Right lung (tissue), 5 donors: ENCODE data around the gene NRM. TPM values are rescaled to one million over a fixed set of nuclear protein-coding genes. Genes with fewer than 3 reads are reported as not detected.
"Not testable (repeated sequence)": the region's sequence is repeated elsewhere in the genome, so short reads cannot be mapped to it uniquely, and the experiment has no call there.

Experiments used
- DNase-seq, 2 donors: peaks; one replicate each; pipeline ENCODE4 v3.0.0-alpha.2; 2013
- polyA plus RNA-seq, 5 donors: library from polyadenylated mRNA; unstranded; fragments of 120-200 nt; gene quantifications; one replicate each; pipeline versions ENCODE4 v1.2.1 to v1.2.3, GENCODE V29; 2013; ENCODE audit warnings: inconsistent platforms in 1 of 5, low replicate concordance in 1 of 5; ENCODE audit not compliant: insufficient read length in 5 of 5, insufficient read depth in 1 of 5

Gene NRM
- polyA plus RNA-seq, 5 donors, result 38.5 to 43.4 (median 41.0) TPM

DNA sequence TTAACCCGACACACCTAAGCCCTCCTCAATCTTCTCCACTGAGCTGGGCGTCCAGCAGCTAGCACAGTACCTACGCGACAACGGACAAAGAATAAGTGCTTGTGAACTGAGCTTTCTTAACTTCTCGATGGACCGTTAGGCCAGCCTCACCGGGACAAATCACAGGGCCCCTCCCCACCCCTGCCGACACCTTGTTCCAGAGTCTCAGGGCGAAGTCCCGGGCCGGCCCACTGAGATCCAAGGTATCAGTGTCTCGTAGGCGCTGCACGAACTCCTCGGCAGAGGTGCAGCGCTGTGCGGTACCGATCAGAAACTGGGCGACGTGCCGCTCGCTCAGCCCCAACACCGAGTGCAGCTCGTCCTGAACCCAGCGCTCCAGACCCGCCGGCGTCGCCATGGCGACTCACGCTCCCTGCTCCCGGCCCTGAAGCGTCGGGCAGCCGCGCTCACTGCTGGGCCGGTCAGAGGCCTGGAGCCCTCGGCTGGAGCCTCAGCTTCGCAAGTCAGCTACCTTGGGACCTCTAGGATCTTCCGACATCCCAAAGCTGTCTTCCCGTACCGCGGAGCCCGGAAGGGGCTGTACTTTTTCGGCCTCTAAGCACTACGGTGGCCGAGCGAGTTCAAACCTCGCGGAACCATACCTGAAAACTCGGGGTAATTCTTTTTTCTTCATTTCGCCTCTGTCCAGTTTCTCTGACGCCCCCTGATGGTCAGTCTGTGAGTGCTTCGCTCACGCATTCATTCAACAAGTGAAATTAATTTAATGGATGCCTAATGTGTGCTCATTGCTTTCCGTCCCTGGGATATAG, 18.1 kb downstream of the NRM start, which contains the start of gene DHX16:
TSS of gene DHX16 (minus strand) at position 562 of the 809 bp plus-strand sequence. CDS start at position 397, 165 bp downstream.
- DNase-seq, result peak; percentile 94 to 95

DNA sequence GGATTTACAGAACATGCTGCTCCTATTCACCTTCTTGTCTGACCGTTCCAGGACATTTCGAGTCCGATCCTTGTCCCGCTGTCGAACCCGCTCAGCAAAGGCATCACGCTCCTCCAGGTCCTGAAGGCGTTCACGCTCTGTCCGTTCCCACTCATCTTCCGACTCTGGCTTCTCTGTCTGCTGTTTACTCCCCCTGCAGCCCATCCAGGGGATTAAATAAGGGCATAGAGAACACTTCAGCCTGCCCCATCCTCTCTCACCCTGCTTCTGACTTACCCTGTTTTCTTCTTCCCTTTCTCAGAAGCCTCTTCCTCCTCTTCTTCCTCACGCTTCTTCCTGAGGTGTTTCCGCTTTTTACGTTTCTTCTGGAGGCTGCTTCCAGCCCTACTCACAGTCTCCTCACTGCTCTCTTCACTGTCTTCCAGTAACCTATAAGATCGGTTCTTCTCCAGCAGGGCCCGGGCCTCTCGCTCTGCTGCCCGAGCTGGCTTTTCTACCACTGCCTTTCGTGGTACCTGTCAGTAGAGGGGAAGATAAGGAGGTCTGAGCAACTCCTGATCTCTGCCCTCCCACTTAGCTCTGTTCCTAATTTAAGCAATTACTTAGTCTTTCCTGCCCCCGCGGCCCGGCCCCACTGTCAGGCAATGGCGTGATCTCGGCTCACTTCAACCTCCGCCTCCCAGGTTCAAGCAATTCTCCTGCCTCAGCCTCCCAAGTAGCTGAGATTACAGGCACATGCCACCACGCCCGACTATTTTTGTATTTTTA, 19.8 kb downstream of the NRM start:
- DNase-seq, result no peak

DNA sequence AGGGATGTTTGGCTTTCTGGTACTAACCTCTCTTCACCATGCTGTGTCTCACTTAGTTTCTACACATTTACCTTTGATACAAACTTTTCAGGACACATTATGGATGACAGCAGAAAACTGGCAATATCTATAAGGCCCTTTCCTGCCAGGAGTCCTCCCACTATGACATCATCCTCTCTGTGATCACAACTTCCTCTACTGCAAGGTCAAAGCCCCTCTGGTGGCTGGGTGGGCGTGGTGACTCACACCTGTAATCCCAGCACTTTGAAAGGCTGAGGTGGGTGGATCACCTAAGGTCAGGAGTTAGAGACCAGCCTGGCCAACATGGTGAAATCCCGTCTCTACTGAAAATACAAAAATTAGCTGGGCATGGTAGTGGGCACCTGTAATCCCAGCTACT, 24.5 kb downstream of the NRM start:
- DNase-seq, result not testable (repeated sequence)

DNA sequence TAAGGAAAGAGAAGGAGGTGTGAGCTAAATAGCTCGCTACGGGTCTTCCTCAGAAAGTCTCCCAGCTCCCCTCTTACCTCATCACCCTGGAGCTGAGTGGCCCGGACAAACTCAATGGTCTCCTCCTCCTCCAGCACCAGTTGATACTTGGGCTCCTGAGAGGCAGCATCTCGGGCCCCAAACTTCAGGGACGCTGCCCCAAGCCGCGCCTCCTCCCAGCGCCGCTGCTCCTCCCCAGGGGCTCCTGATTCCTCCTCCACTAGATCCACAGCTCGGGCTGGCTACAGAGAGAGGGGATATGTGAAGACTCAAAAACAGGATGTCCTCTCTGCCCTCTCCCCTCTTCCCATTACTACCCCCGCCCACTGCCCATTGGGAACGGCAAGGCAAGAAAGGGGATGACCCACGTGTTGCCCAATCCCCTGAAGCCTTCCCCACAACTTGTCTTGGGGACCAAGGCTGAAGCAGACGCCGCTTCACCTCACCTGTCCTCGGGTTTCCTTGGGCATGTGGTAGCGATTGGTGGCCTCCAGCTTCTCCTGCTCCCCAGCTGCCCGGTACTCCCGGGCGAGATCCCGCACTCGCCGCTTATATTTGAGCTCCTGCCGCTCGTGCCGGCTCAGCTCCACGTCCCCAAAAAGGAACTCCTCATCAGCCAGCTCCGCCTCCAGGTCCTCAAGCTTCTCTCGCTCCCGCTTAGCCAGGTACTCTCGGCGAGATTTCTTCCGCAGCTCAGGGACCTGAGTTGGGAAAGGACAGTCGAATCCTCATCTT, 25.6 kb downstream of the NRM start:
- DNase-seq, result no peak

DNA sequence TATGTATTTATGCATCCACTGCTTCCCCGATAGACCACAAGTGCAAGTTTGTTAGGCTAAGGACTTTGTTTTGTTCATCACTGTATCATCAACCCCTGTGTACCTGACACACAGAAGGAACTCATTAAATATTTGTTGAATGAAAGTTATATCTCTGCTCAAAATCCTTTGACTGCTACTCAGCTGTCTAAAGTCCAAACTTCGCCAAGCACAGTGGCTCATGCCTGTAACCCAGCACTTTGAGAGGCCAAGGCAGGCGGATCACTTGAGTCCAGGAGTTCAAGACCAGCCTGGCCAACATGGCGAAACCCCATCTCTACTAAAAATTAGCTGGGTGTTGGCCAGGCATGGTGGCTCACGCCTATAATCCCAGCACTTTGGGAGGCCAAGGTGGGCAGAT, 32.9 kb downstream of the NRM start:
- DNase-seq, result not testable (repeated sequence)

DNA sequence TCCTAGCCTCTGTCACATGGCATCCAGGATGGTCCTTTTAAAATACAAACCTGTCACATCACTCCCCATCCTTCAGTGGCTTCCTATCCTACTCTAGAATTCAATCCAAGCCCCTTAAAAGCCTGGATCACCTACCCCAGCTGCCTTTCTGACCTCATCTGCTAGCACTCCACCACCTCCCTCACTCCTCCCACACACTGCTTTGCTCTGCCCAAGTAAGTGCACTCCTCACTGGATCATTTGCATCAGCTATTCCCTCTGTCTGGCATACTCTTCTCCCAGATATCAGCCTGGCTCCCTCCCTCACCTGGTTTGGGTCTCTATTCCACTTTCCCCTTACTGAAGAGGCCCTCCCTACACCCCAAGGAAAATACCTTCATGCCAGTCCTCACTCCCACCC, 33.3 kb downstream of the NRM start:
- DNase-seq, result no peak

DNA sequence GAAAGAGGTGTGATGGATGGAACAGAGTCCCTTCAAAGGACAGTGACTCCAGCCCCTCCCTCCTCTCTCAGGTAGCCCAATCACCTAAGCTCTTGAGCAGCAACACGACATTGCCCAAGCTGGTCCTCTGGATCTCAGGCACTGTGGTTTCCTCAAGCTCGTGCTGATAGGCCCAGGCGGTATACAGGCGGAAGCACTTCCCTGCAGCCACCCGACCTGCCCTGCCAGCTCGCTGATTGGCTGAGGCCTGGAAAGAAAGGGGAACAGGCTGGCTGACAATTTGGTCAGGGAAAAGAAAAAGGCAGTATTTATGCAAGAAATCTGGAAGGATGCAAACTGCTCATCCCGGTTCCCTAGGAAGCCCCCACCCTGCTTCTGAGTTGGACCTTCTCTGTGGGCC, 34.3 kb downstream of the NRM start:
- DNase-seq, result no peak

DNA sequence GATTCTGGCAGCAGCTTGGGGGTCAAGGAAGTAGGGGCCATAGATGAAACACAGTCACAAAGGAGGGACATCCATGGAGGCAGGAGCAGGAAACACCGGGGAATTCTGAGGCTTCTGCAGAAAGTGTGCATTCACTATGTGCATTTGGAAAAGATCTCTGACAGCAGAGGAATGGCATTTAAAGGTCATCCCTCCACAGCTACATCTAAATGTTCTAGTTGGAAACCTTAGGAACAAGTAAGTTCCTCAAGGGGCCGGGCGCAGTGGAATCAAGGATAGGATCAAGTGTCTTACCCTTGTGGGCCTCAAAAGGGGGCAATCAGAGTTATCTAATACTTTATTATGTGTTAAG, 35.1 kb downstream of the NRM start:
- DNase-seq, result no peak

DNA sequence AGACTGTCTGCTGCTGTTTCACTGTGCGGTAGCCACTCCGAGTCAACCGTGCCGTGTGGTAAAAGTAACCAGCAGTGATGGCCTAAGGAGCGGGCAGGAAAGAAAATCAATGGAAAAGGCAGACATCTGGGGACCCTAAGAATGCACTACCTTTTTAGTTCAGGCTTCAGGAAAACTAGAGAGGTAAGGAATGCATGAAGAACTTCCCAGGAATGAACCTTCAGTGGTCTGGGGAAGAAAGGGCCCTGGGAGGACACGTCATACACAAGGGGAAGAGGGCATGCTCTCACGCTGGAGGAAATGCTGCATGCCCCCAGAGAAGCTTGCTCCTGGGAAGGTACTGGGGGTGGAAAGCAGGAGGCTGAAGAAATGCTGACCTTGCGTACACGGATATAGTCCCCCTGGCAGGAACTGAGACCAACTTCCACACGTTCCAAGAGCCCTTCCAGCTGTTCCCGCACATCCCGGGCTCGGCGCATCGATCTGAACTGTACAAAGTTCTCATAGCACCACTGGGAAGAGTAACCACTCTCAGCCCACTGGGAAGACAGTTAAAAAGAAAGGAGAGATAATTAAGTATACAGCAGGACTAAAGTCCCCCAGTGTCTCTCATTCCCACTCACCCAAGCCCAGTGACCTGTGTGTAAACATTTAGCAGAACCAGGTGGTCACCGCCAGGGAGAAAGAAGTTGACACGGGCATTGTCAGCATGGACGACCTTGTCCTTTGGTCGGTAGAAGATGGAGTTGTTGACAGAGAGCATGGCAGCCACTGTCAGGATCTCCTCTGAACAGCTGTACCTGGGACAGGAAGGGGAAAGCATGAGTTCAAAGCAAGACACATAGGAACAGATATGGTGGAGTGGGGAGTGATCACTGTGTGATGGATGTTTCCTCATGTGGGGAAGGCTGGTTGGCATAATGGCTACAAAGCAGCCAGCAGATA, 35.7 kb downstream of the NRM start:
- no peak for DNase-seq

DNA sequence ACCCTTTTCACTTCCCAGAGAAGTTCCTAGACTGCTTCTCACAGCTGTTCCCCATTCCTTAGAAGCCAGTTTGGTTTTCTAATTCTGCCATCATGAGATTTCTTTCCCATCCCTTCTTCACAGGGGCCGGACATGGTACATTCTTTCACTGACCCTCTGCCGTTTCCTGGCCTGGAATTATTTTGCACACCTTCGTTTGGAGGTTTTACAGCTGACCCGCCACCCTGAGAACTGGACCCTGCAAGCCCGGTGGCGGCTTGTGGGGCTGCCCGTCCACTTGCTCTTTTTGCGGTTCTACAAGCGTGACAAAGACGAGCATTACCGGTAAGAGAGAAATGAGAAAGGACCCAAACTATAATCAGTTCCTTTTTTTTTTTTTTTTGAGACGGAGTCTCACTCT, 39.6 kb downstream of the NRM start:
- no peak for DNase-seq

DNA sequence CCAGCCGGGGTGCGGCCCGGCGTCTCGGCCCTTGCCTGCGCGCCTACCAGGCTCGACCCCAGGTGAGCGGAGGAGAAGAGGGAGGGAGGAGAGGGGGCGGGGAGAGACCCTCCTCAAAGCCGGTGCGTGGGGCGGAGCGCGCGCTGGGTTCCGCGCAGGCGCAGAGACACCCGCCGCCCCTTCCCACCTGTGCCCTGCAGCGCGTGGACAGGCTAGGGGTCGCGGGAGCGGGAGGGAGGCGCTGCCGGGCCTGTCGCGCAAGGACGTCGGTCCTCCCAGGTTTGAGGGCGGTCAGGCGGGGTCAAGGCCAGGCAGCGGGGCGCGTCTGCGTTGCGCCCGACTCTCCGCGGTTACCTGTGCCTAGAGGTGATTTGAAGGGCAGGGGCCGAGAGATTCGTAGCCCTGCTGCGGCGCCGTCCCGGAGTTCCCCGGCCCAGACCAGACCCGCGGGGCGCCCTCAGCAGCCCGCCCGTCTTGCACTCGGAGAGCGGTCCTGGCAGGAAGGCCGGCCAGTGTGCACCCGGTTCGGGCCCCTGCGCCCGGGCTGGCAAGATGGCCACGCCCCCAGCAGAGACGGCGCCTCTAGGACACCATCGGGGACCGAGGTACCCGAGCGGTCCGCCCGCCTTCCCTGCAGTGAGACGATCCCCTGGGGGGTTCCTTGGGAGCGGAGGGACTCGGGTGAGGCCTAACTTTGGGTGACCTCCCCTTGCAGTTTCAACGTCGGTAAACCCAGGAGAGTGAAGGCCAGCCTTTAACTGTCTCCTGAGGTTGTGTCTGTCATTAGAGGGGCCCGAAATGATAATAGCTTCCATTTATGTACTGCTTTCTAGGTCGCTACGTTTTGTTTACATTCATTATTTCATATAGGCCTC, 43.3 kb downstream of the NRM start:
- peak; percentile 50 to 57 for DNase-seq

DNA sequence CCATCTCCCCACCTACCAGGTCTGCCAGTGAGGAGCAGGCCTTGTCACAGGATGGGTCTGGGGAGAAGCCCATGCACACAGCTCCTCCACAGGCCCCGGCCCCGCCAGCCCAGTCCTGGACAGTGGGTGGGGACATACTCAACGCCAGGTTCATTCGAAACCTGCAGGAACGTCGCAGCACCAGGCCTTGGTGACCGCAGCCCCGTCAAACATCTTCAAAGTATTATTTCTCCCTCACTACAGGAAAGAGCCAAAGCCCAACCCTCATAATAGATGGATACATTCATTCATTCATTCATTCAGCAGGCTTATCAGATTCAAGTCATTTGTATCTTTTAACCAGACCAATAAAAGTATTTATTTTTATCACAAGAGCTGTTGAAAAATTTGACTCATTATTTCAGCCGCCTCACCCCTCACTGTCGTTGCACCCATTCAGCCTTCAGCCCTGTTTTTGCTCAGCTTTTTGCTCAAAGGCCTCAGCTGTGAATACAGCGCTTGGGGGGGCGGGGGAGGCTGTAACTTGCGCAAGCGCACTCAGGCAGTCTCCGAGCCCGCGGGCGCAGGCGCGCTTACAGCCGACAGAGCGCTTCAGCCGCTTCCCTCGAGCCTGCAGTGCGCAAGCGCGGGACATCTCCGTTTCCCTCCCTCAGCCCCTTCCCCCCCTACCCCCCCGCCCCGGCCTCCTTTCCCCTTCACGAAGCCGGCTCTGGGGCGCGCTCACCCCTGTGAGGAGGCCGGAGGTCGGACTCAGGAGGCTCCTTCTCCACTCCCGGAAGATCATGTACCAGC, 44.1 kb downstream of the NRM start, which contains the start of gene C6orf136:
TSS of gene C6orf136 (plus strand) at position 684 of the 792 bp plus-strand sequence. CDS start at position 783, 99 bp downstream.
- peak; percentile 89 to 90 for DNase-seq

DNA sequence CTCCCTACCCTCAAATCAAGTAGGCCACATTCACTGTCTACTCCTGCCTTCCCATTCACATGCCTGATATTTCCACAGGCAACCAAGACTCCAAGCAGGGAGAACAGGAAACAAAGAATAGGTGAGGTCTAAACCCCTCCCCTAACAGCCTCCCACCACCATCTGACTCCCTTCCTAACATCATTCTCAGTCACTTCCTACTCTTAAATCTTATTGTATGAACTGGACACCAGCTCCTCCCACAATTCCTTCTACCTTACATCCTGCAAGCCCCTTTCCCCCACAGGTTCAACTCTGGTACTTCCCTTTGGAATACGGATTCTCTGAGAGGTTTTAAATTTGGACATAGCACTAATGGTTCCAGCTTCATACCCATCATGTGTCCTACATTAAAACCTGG, 44.8 kb downstream of the NRM start:
- DNase-seq, result no peak

DNA sequence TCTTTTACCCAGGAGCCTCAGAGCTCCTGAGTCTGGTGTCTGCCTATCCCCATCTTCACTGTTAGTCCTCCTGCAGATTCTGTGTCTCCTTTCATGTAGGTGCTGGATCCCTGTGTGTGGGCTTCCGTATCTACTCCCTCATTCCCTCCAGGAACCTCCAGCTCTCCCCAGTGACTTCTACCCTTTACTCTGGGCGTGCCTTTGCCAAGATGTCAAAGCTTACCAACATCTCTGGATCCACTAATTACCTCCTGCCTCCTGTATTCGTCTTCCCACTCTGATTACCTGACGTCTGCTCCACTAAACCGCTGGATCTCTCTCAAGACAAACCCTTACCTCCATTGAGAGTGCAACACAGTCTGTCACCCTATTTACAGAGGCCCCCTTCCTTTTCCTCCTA, 46.0 kb downstream of the NRM start:
- no peak for DNase-seq

DNA sequence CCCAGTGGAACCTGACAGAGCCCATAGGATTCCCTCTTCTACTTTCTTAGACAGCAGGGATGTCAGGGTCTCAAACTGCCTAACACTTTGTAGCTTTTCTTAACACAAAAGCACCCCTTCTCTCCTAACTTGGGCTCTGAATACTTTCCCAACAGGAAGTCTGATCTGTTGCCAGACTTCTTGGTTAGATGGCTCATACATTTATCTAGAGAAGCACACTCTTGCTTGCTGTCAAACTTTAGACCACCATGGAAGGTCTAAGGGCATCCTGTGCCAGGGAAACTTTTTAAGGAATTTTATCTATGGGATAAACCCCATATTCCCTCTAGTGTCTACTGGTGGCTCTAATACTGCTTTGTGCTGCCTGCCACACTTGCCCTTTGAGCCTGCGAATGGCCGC, 47.1 kb downstream of the NRM start:
- DNase-seq, result no peak

DNA sequence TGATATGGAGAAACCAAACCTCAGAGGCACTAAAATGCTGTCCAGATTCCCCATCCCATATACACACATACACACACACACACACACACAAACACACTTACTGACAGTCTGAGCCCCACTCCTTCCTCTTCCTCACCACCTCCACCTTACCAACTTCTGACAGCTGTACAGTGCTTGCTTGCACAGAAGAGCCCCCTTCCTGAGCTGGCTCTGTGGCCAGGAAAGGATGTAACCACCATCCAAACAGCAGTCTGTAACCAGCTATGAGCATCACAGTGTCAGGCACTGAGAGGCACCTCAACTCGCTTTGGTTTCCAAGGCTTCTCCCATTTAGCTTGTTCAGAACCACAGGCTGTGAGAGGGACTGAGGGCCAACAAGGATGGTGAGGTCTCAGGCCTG, 49.7 kb downstream of the NRM start:
- DNase-seq, result no peak

DNA sequence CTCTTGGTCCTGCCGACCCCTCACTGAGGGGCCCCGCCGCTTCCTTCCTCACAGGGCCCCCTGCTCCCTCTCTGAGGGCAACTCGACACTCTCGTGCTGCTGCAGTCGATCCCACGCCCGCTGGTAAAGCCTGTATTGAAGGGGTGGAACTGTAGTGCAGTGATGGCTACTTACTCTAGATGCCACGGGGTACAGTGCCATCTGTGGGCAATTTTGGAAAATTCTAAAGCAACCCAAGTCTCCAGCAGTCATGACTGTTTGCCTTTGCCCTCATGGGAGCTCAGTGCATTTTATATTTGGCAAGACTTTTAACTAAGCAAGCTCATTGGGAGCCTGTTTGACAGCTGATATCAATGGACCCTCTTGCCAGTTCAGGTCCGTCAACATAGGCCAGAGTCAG, 50.3 kb downstream of the NRM start:
- no peak for DNase-seq
